Right atrium auricular region (tissue), 2 donors: ENCODE measurements around the gene GTF2B. TPM values are rescaled to one million over a fixed set of nuclear protein-coding genes. Genes with fewer than 3 reads are reported as not detected.
"Not testable (repeated sequence)": the region's sequence is repeated elsewhere in the genome, so short reads cannot be mapped to it uniquely, and the experiment has no call there.

Source experiments
- DNase-seq: peaks from one replicate; pipeline ENCODE4 v3.0.0-alpha.2; 2019; ENCODE audit warnings: low spot score
- H3K27ac ChIP-seq, 2 donors: fragments of 200-600 bp; sonication (generic); 1 replicate in 1 of 2; 2 replicates in 1 of 2; pipeline ENCODE4 v1.5.1; 2016 to 2019
- H3K27me3 ChIP-seq, 2 donors: fragments of 200-600 bp; sonication (generic); one replicate each; pipeline versions ENCODE4 v1.5.1 to v1.6.0; 2017 to 2019
- H3K36me3 ChIP-seq: fragments of 200-600 bp; sonication (generic); one replicate; pipeline ENCODE4 v1.5.1; 2016
- H3K4me1 ChIP-seq, 2 donors: fragments of 200-600 bp; sonication (generic); one replicate each; pipeline versions ENCODE4 v1.5.1 to v1.6.0; 2017 to 2019
- H3K4me3 ChIP-seq, 2 donors: fragments of 200-600 bp; sonication (generic); 1 replicate in 1 of 2; 2 replicates in 1 of 2; pipeline ENCODE4 v1.5.1; 2017 to 2019; ENCODE audit warnings: mild to moderate bottlenecking in 1 of 2, moderate library complexity in 1 of 2
- H3K9me3 ChIP-seq, 2 donors: fragments of 200-600 bp; sonication (generic); one replicate each; pipeline ENCODE4 v1.5.1; 2019
- CTCF ChIP-seq, 2 donors: fragments of 200-600 bp; sonication (generic); IDR thresholded peaks; one replicate each; pipeline ENCODE4 v1.5.1; 2019; ENCODE audit warnings: antibody characterized with exemption in 2 of 2
- total RNA-seq, 2 donors: library from RNA; depleted of rRNA; stranded (reverse); fragments of >200 nt; gene quantifications; one replicate each; pipeline ENCODE4 v1.1.0, GENCODE V29; 2016

Gene GTF2B
- total RNA-seq, 2 donors from 2014 or later: 19.8 to 19.9 TPM

GRCh38 chr1:88873737-88874349 lies 17.5 kb downstream of the GTF2B start:
- TF ChIP-seq CTCF (IDR thresholded peaks at IDR 0.05): no peak
- peaks cover 0 to 13% of the 10 kb centered on the region in 2 donors for H3K4me1 ChIP-seq
- no peak overlapping the region for H3K4me3 ChIP-seq
- peaks cover 4% of the 10 kb centered on the region for H3K36me3 ChIP-seq
- no peaks in the 10 kb centered on the region for H3K9me3 ChIP-seq
- no peaks in the 10 kb centered on the region for H3K27me3 ChIP-seq
- no peak overlapping the region for H3K27ac ChIP-seq
- DNase-seq: no peak

- H3K4me3 ChIP-seq, H3K4me1 ChIP-seq, DNase-seq, H3K36me3 ChIP-seq, H3K27me3 ChIP-seq, H3K27ac ChIP-seq, H3K9me3 ChIP-seq: not testable (repeated sequence)
These were observed 21.7 kb downstream of the GTF2B start for GRCh38 chr1:88869644-88870043.

GRCh38 chr1:88867743-88868521 lies 23.4 kb downstream of the GTF2B start:
- no peak overlapping the region for H3K4me3 ChIP-seq
- H3K27me3 ChIP-seq: no peaks in the 10 kb centered on the region
- no peaks in the 10 kb centered on the region for H3K9me3 ChIP-seq
- no peaks in the 10 kb centered on the region for H3K4me1 ChIP-seq
- no peak overlapping the region for H3K27ac ChIP-seq
- TF ChIP-seq CTCF (IDR thresholded peaks at IDR 0.05): no peak
- H3K36me3 ChIP-seq: peaks cover 8% of the 10 kb centered on the region
- DNase-seq: no peak

GRCh38 chr1:88851303-88852063 lies 39.9 kb downstream of the GTF2B start:
- no peak for DNase-seq
- Histone ChIP-seq H3K27me3 (no peaks in the 10 kb centered on the region), H3K9me3 (no peaks in the 10 kb centered on the region), H3K4me1 (no peaks in the 10 kb centered on the region), H3K36me3 (peaks cover 42% of the 10 kb centered on the region), H3K4me3 (no peak overlapping the region), H3K27ac (no peak overlapping the region)
- no peak for TF ChIP-seq CTCF (IDR thresholded peaks at IDR 0.05)

GRCh38 chr1:88847643-88848042 lies 43.7 kb downstream of the GTF2B start:
- H3K27me3 ChIP-seq: no peaks in the 10 kb centered on the region
- no peaks in the 10 kb centered on the region for H3K9me3 ChIP-seq
- H3K36me3 ChIP-seq: peaks cover 21% of the 10 kb centered on the region
- DNase-seq: no peak
- no peak for TF ChIP-seq CTCF (IDR thresholded peaks at IDR 0.05)
- no peak overlapping the region for H3K4me3 ChIP-seq
- no peaks in the 10 kb centered on the region for H3K4me1 ChIP-seq
- no peak overlapping the region for H3K27ac ChIP-seq

GRCh38 chr1:88825721-88826120 lies 65.6 kb downstream of the GTF2B start:
- DNase-seq: no peak
- no peak overlapping the region for H3K4me3 ChIP-seq
- peaks cover 22% of the 10 kb centered on the region for H3K36me3 ChIP-seq
- H3K4me1 ChIP-seq: no peaks in the 10 kb centered on the region
- H3K9me3 ChIP-seq: no peaks in the 10 kb centered on the region
- no peaks in the 10 kb centered on the region for H3K27me3 ChIP-seq
- no peak overlapping the region for H3K27ac ChIP-seq
- no peak for TF ChIP-seq CTCF (IDR thresholded peaks at IDR 0.05)
